Brain microvascular endothelial cell (primary cell): ENCODE results near the gene ADGRA3.

Experiments
- DNase-seq: peaks from one replicate; pipeline ENCODE4 v3.0.0-alpha.2; 2020
- H3K27ac ChIP-seq: fragments of 250-450 bp; sonication (Bioruptor Pico); 2 replicates; pipeline ENCODE4 v1.5.1; 2020; ENCODE audit warnings: mild to moderate bottlenecking, moderate library complexity
- H3K27me3 ChIP-seq: fragments of 250-450 bp; sonication (Bioruptor Pico); replicated peaks from 2 replicates; pipeline ENCODE4 v1.5.1; 2020; ENCODE audit warnings: mild to moderate bottlenecking
- H3K36me3 ChIP-seq: fragments of 250-450 bp; sonication (Bioruptor Pico); replicated peaks from 2 replicates; pipeline ENCODE4 v1.5.1; 2020; ENCODE audit warnings: mild to moderate bottlenecking
- H3K4me3 ChIP-seq: 2 replicates; pipeline ENCODE4 v1.5.1; 2011; ENCODE audit warnings: low read depth, mild to moderate bottlenecking, control low read depth, low read length, moderate library complexity
- CTCF ChIP-seq: IDR thresholded peaks from 2 replicates; pipeline ENCODE4 v1.5.1; 2011; ENCODE audit warnings: low read depth, mild to moderate bottlenecking, moderate library complexity, low read length, control low read depth, inconsistent platforms; ENCODE audit errors: missing control alignments
- in situ Hi-C: cut with HindIII; loops from 2 replicates; pipeline ENCODE4 v1.10.0; 2017; ENCODE audit warnings: low sequenced_read_pairs, low pct_ligation_motif_present

Gene ADGRA3

GRCh38 chr4:22454216-22454838, 61.5 kb downstream of the ADGRA3 start:
- H3K27ac ChIP-seq: no peak overlapping the region
- in situ Hi-C loops: no loop called here
- DNase-seq: no peak
- TF ChIP-seq CTCF: no peak
- no peak overlapping the region for H3K4me3 ChIP-seq
- no peaks in the 10 kb centered on the region for H3K27me3 ChIP-seq
- H3K36me3 ChIP-seq: no peaks in the 10 kb centered on the region

- H3K4me3 ChIP-seq: no peak overlapping the region
- in situ Hi-C loops: no loop called here
- no peak for TF ChIP-seq CTCF
- no peak for DNase-seq
- H3K36me3 ChIP-seq: no peaks in the 10 kb centered on the region
- H3K27ac ChIP-seq: no peak overlapping the region
- H3K27me3 ChIP-seq: no peaks in the 10 kb centered on the region
Measured at GRCh38 chr4:22444813-22445212, 71.1 kb downstream of the ADGRA3 start.

- Histone ChIP-seq H3K27ac (no peak overlapping the region), H3K27me3 (no peaks in the 10 kb centered on the region), H3K36me3 (no peaks in the 10 kb centered on the region), H3K4me3 (no peak overlapping the region)
- no peak for TF ChIP-seq CTCF
- DNase-seq: no peak
- in situ Hi-C loops: no loop called here
Measured at GRCh38 chr4:22442956-22443355, 72.9 kb downstream of the ADGRA3 start.

GRCh38 chr4:22440999-22441398, 74.9 kb downstream of the ADGRA3 start:
- in situ Hi-C loops: no loop called here
- DNase-seq: no peak
- Histone ChIP-seq H3K27me3 (no peaks in the 10 kb centered on the region), H3K36me3 (no peaks in the 10 kb centered on the region), H3K4me3 (no peak overlapping the region), H3K27ac (no peak overlapping the region)
- no peak for TF ChIP-seq CTCF

GRCh38 chr4:22439947-22440346, 75.9 kb downstream of the ADGRA3 start:
- in situ Hi-C loops: no loop called here
- H3K27ac ChIP-seq: no peak overlapping the region
- no peaks in the 10 kb centered on the region for H3K36me3 ChIP-seq
- no peak for DNase-seq
- TF ChIP-seq CTCF: no peak
- no peaks in the 10 kb centered on the region for H3K27me3 ChIP-seq
- no peak overlapping the region for H3K4me3 ChIP-seq

GRCh38 chr4:22435652-22436051, 80.2 kb downstream of the ADGRA3 start:
- no peak for DNase-seq
- Histone ChIP-seq H3K27ac (no peak overlapping the region), H3K36me3 (no peaks in the 10 kb centered on the region), H3K27me3 (no peaks in the 10 kb centered on the region), H3K4me3 (no peak overlapping the region)
- TF ChIP-seq CTCF: no peak
- in situ Hi-C loops: no loop called here
